Activated T-helper 2 cell treated with anti-CD3 and anti-CD28 coated beads, Interferon-gamma antibody, Interleukin-2, Interleukin-4, amounts not matched to agents 10 μg/mL and 5 μg/mL and 100 μg/mL, durations not matched to agents 14 hours and 24 hours and 36 hours (primary cell): ENCODE measurements around the gene HNRNPL. TPM values are rescaled to one million over a fixed set of nuclear protein-coding genes. Genes with fewer than 3 reads are reported as not detected.
"Not testable (repeated sequence)": the region's sequence is repeated elsewhere in the genome, so short reads cannot be mapped to it uniquely, and the experiment has no call there.

Source experiments
- DNase-seq: peaks from one replicate; pipeline ENCODE4 v3.0.0; 2021; ENCODE audit warnings: low spot score
- H3K27ac Mint-ChIP-seq: one replicate; pipeline ENCODE4 v1.8.0; 2021; ENCODE audit warnings: mixed read lengths
- H3K27me3 Mint-ChIP-seq: one replicate; pipeline ENCODE4 v1.8.0; 2021; ENCODE audit warnings: low read depth, mixed read lengths
- H3K36me3 Mint-ChIP-seq: one replicate; pipeline ENCODE4 v1.8.0; 2021; ENCODE audit warnings: low read depth, mixed read lengths
- H3K4me1 Mint-ChIP-seq: one replicate; pipeline ENCODE4 v1.8.0; 2021; ENCODE audit warnings: low read depth, mixed read lengths
- H3K4me3 Mint-ChIP-seq: one replicate; pipeline ENCODE4 v1.8.0; 2021; ENCODE audit warnings: low read depth, mild to moderate bottlenecking, moderate library complexity, mixed read lengths
- H3K9me3 Mint-ChIP-seq: one replicate; pipeline ENCODE4 v1.8.0; 2021; ENCODE audit warnings: mixed read lengths
- intact Hi-C: fragments of 100-400 bp; cut with micrococcal nuclease; formaldehyde crosslinking; loops from one replicate; pipeline ENCODE4 v1.15.1; 2023
- total RNA-seq: library from RNA; stranded (reverse); gene quantifications from 2 replicates; pipeline ENCODE4 v1.2.3, GENCODE V29; 2022

The HNRNPL gene
- total RNA-seq, 1 donor from 2014 or later = 708 TPM

GRCh38 chr19:38862321-38863059 lies 12.7 kb upstream of the HNRNPL start:
- Mint-ChIP-seq H3K9me3 (no peaks in the 10 kb centered on the region), H3K27ac (no peak overlapping the region), H3K36me3 (peaks cover 15% of the 10 kb centered on the region), H3K4me3 (no peak overlapping the region), H3K27me3 (no peaks in the 10 kb centered on the region), H3K4me1 (peaks cover 23% of the 10 kb centered on the region)
- intact Hi-C loops = no loop called here
- no peak for DNase-seq

- Mint-ChIP-seq H3K27ac (no peak overlapping the region), H3K27me3 (no peaks in the 10 kb centered on the region), H3K36me3 (peaks cover 12% of the 10 kb centered on the region), H3K4me1 (peaks cover 31% of the 10 kb centered on the region), H3K9me3 (no peaks in the 10 kb centered on the region), H3K4me3 (no peak overlapping the region)
- no peak for DNase-seq
- intact Hi-C loops = no loop called here
Measured at GRCh38 chr19:38861368-38861767, 11.6 kb upstream of the HNRNPL start.

- H3K27me3 Mint-ChIP-seq, H3K4me3 Mint-ChIP-seq, H3K27ac Mint-ChIP-seq, H3K9me3 Mint-ChIP-seq, DNase-seq, H3K36me3 Mint-ChIP-seq: not testable (repeated sequence)
- peaks cover 23% of the 10 kb centered on the region for H3K4me1 Mint-ChIP-seq
- intact Hi-C loops = loop anchor here (10.0 kb wide), 1 partner anchor 545 kb away; the partner anchor contains the start of gene ZFP36
Measured at GRCh38 chr19:38859631-38860204, 9.9 kb upstream of the HNRNPL start.

- no peak overlapping the region for H3K4me3 Mint-ChIP-seq
- intact Hi-C loops = loop anchor here (10.0 kb wide), 1 partner anchor 548 kb away; the partner anchor contains the start of gene ZFP36
Measured at GRCh38 chr19:38856813-38857212, 7.0 kb upstream of the HNRNPL start.

DNA sequence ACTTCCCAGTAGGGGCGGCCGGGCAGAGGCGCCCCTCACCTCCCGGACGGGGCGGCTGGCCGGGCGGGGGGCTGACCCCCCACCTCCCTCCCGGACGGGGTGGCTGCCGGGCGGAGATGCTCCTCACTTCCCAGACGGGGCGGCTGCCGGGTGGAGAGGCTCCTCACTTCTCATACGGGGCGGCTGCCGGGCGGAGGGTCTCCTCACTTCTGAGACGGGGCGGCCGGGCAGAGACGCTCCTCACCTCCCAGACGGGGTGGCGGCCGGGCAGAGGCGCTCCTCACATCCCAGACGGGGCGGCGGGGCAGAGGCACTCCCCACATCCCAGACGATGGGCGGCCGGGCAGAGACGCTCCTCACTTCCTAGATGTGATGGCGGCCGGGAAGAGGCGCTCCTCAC lies 6.0 kb upstream of the HNRNPL start:
- H3K4me1 Mint-ChIP-seq = peaks cover 18% of the 10 kb centered on the region
- H3K36me3 Mint-ChIP-seq, H3K4me3 Mint-ChIP-seq, H3K9me3 Mint-ChIP-seq, H3K27ac Mint-ChIP-seq, DNase-seq, H3K27me3 Mint-ChIP-seq: not testable (repeated sequence)
- intact Hi-C loops = loop anchor here (10.0 kb wide), 1 partner anchor 549 kb away; the partner anchor contains the start of gene ZFP36

More at GRCh38 chr19:38856813-38857212, 7.0 kb upstream of the HNRNPL start:
- no peaks in the 10 kb centered on the region for H3K27me3 Mint-ChIP-seq
- H3K36me3 Mint-ChIP-seq = no peaks in the 10 kb centered on the region
- DNase-seq = no peak
- H3K9me3 Mint-ChIP-seq = no peaks in the 10 kb centered on the region
- H3K4me1 Mint-ChIP-seq = peaks cover 17% of the 10 kb centered on the region
- peak overlapping the region; percentile 44 for H3K27ac Mint-ChIP-seq

DNA sequence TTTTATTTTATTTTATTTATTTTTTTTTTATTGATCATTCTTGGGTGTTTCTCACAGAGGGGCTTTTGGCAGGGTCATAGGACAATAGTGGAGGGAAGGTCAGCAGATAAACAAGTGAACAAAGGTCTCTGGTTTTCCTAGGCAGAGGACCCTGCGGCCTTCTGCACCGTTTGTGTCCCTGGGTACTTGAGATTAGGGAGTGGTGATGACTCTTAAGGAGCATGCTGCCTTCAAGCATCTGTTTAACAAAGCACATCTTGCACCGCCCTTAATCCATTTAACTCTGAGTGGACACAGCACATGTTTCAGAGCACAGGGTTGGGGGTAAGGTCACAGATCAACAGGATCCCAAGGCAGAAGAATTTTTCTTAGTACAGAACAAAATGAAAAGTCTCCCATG lies 5.2 kb upstream of the HNRNPL start:
- not testable (repeated sequence) for H3K9me3 Mint-ChIP-seq, H3K4me3 Mint-ChIP-seq, H3K36me3 Mint-ChIP-seq, DNase-seq, H3K27me3 Mint-ChIP-seq
- H3K27ac Mint-ChIP-seq = peak overlapping the region; percentile 60
- peaks cover 17% of the 10 kb centered on the region for H3K4me1 Mint-ChIP-seq
- intact Hi-C loops = loop anchor here (5.0 to 10.0 kb wide), 2 partner anchors 538 to 550 kb away; partner anchors contain the start of genes KCNK6, YIF1B and ZFP36

DNA sequence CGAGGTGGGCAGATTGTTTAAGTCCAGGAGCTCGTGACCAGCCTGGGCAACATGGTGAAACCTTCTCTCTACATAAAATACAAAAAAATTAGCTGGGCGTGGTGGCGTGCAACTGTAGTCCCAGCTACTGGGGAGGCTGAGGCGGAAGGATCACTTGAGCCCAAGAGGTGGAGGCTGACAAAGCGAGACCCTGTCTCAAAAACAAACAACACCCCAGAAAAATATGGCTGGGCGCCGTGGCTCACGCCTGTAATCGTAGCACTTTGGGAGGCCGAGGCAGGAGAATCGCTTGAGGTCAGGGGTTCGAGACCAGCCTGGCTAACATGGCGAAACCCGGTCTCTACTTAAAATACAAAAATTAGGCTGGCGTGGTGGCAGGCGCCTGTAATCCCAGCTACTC lies 3.4 kb upstream of the HNRNPL start:
- H3K9me3 Mint-ChIP-seq = no peaks in the 10 kb centered on the region
- H3K27me3 Mint-ChIP-seq = no peaks in the 10 kb centered on the region

GRCh38 chr19:38852231-38853044 lies 2.7 kb upstream of the HNRNPL start:
- H3K36me3 Mint-ChIP-seq = peaks cover 17% of the 10 kb centered on the region
- DNase-seq = peak; percentile 45
- no peaks in the 10 kb centered on the region for H3K9me3 Mint-ChIP-seq
- H3K27ac Mint-ChIP-seq = peak overlapping the region; percentile 90
- H3K27me3 Mint-ChIP-seq = no peaks in the 10 kb centered on the region
- H3K4me3 Mint-ChIP-seq = peak overlapping the region; percentile 87
- intact Hi-C loops = loop anchor here (2.0 to 10.0 kb wide), 3 partner anchors 16 to 552 kb away; partner anchors contain the start of genes KCNK6, YIF1B and ZFP36
- H3K4me1 Mint-ChIP-seq = peaks cover 26% of the 10 kb centered on the region

More for the DNA sequence above, 3.4 kb upstream of the HNRNPL start:
- Mint-ChIP-seq H3K27ac (peak overlapping the region; percentile 90), H3K36me3 (peaks cover 10% of the 10 kb centered on the region), H3K4me1 (peaks cover 25% of the 10 kb centered on the region), H3K4me3 (peak overlapping the region; percentile 87)
- DNase-seq = no peak
- intact Hi-C loops = loop anchor here (2.0 to 10.0 kb wide), 3 partner anchors 16 to 552 kb away; partner anchors contain the start of genes KCNK6, YIF1B and ZFP36

DNA sequence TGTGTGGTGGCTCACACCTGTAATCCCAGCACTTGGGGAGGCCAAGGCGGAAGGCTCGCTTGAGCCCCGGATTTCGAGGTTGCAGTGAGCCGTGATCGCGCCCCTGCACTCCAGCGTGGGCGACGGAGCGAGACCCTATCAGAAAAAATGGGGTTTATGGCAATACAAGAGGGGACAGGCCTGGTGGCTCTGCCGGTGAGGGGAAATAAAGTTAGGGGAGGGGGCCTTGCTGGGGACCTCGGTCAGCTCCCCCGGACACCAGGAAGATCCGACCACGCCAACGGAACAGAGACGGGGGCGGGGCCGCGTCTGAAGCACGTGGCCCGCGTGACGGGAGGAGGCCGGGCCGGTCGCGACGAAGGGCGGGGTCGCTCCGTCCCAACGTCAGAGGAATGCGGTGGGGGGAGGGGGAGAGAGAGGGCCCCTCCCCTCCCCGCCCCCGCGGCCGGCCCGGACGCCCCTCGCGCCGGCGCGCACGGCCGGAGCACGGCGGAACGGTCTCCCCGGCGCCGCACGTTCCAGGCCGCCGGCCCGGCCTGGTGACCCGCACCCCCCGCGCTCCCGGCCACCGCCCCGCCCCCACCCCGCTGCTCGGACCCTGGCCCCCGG lies 1.9 kb upstream of the HNRNPL start:
- Mint-ChIP-seq H3K36me3 (peaks cover 24% of the 10 kb centered on the region), H3K27me3 (no peaks in the 10 kb centered on the region), H3K4me3 (peak overlapping the region; percentile 87), H3K4me1 (peaks cover 29% of the 10 kb centered on the region), H3K27ac (peak overlapping the region; percentile 99), H3K9me3 (no peaks in the 10 kb centered on the region)
- intact Hi-C loops = loop anchor here (2.0 to 10.0 kb wide), 4 partner anchors 17 to 553 kb away; partner anchors contain the start of genes ACTN4, KCNK6, YIF1B and ZFP36
- DNase-seq = peak; percentile 88

- peaks cover 31% of the 10 kb centered on the region for H3K36me3 Mint-ChIP-seq
- peak overlapping the region; percentile 99 for H3K27ac Mint-ChIP-seq
- peak overlapping the region; percentile 87 for H3K4me3 Mint-ChIP-seq
- intact Hi-C loops = loop anchor here (1.0 to 10.0 kb wide), 6 partner anchors 20 to 554 kb away; partner anchors contain the start of genes ACTN4, ECH1, KCNK6 and MRPS12
- peaks cover 24% of the 10 kb centered on the region for H3K4me1 Mint-ChIP-seq
- H3K27me3 Mint-ChIP-seq = no peaks in the 10 kb centered on the region
- DNase-seq = no peak
- H3K9me3 Mint-ChIP-seq = no peaks in the 10 kb centered on the region
Measured at GRCh38 chr19:38850976-38851621, 1.3 kb upstream of the HNRNPL start.

DNA sequence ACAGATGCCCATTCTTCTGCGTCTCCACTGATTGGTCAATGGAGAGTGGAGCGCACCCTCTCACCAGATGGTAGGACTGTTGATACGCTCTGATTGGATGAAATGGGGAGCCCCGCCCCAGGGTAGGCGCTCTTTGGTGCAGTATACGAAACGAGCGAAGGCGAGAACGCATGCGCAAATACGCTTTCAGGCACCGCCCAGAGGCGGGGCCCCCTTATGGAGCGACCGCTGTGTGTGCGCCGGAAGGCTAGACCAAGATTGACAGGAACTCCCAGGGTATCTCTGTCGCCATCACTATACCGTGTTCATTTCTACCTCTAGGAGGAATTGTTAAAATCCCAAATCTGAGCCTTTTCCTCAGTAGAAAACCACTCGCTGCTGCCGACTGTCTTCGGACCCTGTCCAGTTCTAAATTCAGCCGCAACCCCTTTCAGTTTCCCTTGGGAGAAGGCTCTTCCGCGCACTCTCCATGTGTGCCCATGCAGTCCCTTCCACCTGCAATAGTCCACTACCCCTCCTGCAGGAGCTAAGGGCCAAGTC lies 720 bp upstream of the HNRNPL start:
- Mint-ChIP-seq H3K4me1 (peaks cover 30% of the 10 kb centered on the region), H3K27ac (peak overlapping the region; percentile 99), H3K4me3 (peak overlapping the region; percentile 87), H3K36me3 (peaks cover 37% of the 10 kb centered on the region), H3K27me3 (no peaks in the 10 kb centered on the region), H3K9me3 (no peaks in the 10 kb centered on the region)
- intact Hi-C loops = loop anchor here (1.0 to 10.0 kb wide), 6 partner anchors 19 to 554 kb away; partner anchors contain the start of genes ACTN4, ECH1, KCNK6 and MRPS12
- peak; percentile 99 for DNase-seq
